ENCODE results near the gene TOLLIP. TPM values are rescaled to one million over a fixed set of nuclear protein-coding genes. Genes with fewer than 3 reads are reported as not detected.

The TOLLIP gene
- total RNA-seq, 4 donors from 2014 or later, result 53.0 to 106 (median 63.6) TPM

DNA sequence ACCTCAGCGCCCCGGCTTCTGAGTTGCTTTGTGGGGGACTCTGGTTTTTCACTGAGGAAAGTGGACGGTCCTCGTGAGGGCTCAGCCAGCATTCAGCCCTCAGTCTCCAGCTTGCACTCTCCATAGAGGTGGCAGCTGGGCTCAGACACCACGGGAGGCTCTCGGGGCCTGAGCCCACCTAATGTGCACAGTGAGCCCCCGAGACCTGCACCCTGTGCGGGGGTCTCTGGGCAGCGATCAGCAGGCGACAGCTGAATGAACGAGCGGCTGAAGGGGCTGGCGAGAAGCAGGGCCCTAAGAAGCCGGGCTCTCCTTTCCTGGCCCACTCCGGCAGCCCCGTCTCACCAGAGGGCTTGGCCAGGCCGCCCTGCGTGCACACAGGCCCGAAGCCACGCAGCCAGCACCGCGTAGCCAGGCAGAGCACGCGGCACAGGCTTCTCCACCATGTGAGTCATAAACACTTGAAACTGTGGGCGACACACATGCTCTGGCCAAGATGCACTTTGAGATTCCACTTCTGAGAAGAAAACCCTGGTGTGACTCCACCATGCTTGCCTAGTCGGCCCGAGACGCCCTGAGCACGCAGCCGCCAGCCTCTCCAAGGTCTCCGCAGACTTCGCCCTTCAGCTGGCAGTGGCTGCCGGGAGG, 28.0 kb downstream of the TOLLIP start:
- no peaks in the 10 kb centered on the region for H3K27me3 ChIP-seq
- WGBS, 2 donors, result 79 to 100% methylated on average over 1 to 16 of the region's 33 CpGs
- TF ChIP-seq POLR2A (IDR thresholded peaks at IDR 0.05), result no peak
- TF ChIP-seq, protein P1, sequence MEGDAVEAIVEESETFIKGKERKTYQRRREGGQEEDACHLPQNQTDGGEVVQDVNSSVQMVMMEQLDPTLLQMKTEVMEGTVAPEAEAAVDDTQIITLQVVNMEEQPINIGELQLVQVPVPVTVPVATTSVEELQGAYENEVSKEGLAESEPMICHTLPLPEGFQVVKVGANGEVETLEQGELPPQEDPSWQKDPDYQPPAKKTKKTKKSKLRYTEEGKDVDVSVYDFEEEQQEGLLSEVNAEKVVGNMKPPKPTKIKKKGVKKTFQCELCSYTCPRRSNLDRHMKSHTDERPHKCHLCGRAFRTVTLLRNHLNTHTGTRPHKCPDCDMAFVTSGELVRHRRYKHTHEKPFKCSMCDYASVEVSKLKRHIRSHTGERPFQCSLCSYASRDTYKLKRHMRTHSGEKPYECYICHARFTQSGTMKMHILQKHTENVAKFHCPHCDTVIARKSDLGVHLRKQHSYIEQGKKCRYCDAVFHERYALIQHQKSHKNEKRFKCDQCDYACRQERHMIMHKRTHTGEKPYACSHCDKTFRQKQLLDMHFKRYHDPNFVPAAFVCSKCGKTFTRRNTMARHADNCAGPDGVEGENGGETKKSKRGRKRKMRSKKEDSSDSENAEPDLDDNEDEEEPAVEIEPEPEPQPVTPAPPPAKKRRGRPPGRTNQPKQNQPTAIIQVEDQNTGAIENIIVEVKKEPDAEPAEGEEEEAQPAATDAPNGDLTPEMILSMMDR (IDR thresholded peaks at IDR 0.05), result no peak
- DNase-seq, result no peak
- H3K27ac ChIP-seq, result no peak overlapping the region
- no peak overlapping the region for H3K4me3 ChIP-seq
- H3K9me3 ChIP-seq, result no peaks in the 10 kb centered on the region
- H3K36me3 ChIP-seq, result peaks cover 29 to 100% (median 51%) of the 10 kb centered on the region in 3 donors
- H3K4me1 ChIP-seq, result peaks cover 0 to 17% (median 0%) of the 10 kb centered on the region in 3 donors
- intact Hi-C loops (cut with DNase I), result no loop called here

DNA sequence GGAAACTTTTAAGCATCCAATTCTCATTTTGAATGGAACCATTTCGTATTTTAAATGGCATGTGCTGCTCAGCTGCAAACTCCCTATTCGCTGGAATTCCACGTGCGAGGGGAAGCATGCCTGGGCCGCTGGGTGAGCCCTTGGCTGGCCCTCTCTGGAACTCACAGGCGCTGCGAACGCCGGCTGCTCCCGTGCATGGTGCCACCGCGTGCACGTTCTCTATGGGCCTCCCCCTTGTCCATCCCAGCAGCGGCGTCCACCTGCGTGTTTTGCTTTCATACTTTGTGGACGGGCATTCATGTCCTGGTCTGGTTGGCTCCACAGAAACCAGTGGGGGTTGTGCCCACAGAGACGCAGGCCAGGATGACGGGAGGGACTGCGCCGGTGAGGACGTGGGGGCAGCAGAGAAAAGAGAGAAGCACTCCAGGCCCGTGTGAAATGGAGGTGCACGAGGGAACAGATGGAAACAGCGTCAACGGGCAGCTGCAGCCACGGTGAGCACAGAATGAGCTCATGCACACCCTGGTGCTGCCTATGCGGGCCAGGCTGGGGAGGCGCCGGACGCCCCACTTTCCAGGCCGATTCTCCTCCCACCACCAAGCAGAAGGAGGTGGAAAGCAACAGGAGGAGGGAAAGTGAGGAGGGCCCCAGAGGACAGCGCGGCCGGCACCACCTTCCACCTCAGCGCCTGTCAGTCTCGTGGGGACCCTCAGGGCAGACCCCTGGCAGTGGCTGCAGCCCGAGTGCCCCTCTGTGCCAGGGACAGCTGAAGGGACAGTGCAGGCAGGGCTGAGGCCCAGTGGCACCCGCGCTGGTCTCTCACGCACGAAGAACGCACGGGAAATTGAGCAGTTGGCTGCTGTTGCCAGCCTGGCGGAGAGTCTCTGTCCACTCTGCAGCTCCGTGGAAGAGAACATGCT, 29.1 kb downstream of the TOLLIP start:
- H3K27ac ChIP-seq, result no peak overlapping the region

DNA sequence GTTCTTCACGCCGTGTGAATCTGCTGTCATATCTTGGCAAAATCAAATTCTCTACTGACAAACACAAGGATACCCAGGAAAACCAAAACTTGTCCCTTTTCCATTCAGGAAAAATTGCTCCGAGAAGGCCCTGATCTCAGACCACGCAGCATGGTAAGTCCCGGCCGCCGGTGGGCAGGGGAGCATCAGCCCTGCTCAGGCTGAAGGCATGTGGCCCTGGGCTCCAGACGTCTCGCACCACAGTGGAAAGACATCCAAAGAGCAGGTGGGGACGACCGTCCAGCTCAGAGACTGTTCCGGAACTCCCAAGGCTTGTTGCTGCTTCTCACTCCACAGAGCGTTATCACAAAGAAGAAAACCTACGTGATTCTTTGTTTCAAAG, 29.8 kb downstream of the TOLLIP start:
- intact Hi-C loops (cut with DNase I), result no loop called here
- Histone ChIP-seq H3K27ac (no peak overlapping the region), H3K27me3 (no peaks in the 10 kb centered on the region), H3K9me3 (no peaks in the 10 kb centered on the region), H3K36me3 (peaks cover 20 to 100% (median 44%) of the 10 kb centered on the region in 3 donors), H3K4me1 (peaks cover 0 to 17% (median 0%) of the 10 kb centered on the region in 3 donors), H3K4me3 (no peak overlapping the region)
- DNase-seq, result no peak
- TF ChIP-seq, protein P1 (IDR thresholded peaks at IDR 0.05), result no peak
- no peak for TF ChIP-seq POLR2A (IDR thresholded peaks at IDR 0.05)
- WGBS, 2 donors, result 83 to 96% methylated on average over 7 to 11 of the region's 14 CpGs

More for the DNA sequence above, 29.1 kb downstream of the TOLLIP start:
- WGBS, 2 donors, result 91 to 94% methylated on average over 31 to 33 of the region's 46 CpGs
- no peak for DNase-seq
- TF ChIP-seq, protein P1 (IDR thresholded peaks at IDR 0.05), result no peak
- TF ChIP-seq POLR2A (IDR thresholded peaks at IDR 0.05), result no peak
- intact Hi-C loops (cut with DNase I), result no loop called here
- Histone ChIP-seq H3K4me3 (no peak overlapping the region), H3K4me1 (peaks cover 0 to 17% (median 0%) of the 10 kb centered on the region in 3 donors), H3K27me3 (no peaks in the 10 kb centered on the region), H3K36me3 (peaks cover 28 to 100% (median 46%) of the 10 kb centered on the region in 3 donors), H3K9me3 (no peaks in the 10 kb centered on the region)

DNA sequence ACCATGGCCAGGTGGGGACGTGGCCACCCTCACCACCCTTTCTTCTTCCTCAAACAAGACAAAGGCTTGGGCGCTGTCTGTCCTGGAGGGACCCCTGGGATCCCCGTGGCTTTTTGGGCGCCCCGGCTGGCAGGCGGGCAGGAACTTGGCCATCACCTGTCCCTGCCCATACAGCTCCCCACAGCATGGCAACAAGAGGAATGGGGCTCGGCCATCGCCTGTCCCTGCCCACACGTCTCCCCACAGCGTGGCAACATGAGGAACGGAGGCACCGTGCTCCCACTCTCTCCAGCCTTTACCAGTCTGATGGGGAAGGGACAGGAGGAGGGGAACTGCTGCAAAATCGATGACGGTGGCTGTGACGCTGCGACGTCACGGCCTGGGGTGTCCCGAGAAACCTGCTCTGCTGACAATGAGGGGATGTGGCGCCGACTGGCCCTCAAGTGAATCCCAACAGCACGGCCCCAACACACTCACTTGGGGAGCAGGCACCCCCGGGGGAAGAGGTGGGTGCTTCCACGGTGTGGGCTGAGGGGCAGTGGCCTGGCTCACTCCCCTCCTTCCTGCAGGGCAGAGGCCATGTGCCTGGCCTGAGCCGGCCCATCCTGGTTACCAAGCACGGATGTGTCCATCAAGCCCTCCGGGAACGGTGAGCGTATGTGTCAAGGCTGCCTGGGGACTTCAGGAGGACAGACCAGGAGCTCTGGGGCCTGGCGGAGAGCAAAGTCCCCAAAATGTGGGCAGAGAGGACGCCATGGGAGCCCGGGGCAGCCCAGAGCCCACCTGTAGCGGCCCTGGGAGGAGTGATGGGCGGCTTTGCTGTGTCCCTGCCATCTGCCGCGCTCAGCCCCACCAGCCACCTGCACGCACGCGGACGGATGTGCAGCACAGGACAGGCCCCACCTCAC, 30.4 kb downstream of the TOLLIP start:
- H3K27me3 ChIP-seq, result no peaks in the 10 kb centered on the region
- WGBS, 2 donors, result 93 to 94% methylated on average over 3 to 11 of the region's 40 CpGs
- no peak overlapping the region for H3K4me3 ChIP-seq
- H3K27ac ChIP-seq, result no peak overlapping the region
- TF ChIP-seq, protein P1 (IDR thresholded peaks at IDR 0.05), result no peak
- no peak for TF ChIP-seq POLR2A (IDR thresholded peaks at IDR 0.05)
- H3K36me3 ChIP-seq, result peaks cover 20 to 100% (median 45%) of the 10 kb centered on the region in 3 donors
- intact Hi-C loops (cut with DNase I), result no loop called here
- peaks cover 0 to 17% (median 0%) of the 10 kb centered on the region in 3 donors for H3K4me1 ChIP-seq
- H3K9me3 ChIP-seq, result no peaks in the 10 kb centered on the region
- DNase-seq, result no peak

Data from esophagus squamous epithelium (tissue), 5 donors.